Mesendoderm (in vitro differentiated cells): Measurements from ENCODE around the gene PPP1R27.

Source experiments
- DNase-seq: peaks from one replicate; pipeline ENCODE4 v3.0.0; 2013
- H2AK5ac ChIP-seq: 2 replicates; pipeline ENCODE4 v1.6.1; 2013; ENCODE audit warnings: low read length, inconsistent platforms
- H2BK120ac ChIP-seq: 2 replicates; pipeline ENCODE4 v1.6.1; 2013; ENCODE audit warnings: low read depth, mild to moderate bottlenecking, low read length, moderate library complexity, mixed read lengths
- H2BK15ac ChIP-seq: replicated peaks from 2 replicates; pipeline ENCODE4 v1.6.1; 2013; ENCODE audit warnings: low read depth, mild to moderate bottlenecking, moderate library complexity
- H2BK5ac ChIP-seq: 2 replicates; pipeline ENCODE4 v1.6.1; 2013; ENCODE audit warnings: low read length, inconsistent platforms
- H3K18ac ChIP-seq: 2 replicates; pipeline ENCODE4 v1.6.1; 2013; ENCODE audit warnings: mild to moderate bottlenecking, low read length, mixed read lengths
- H3K23ac ChIP-seq: one replicate; pipeline ENCODE4 v1.6.1; 2013; ENCODE audit warnings: low read length
- H3K27ac ChIP-seq: 2 replicates; pipeline ENCODE4 v1.5.1; 2013; ENCODE audit warnings: low read depth, mild to moderate bottlenecking, inconsistent platforms, low read length, moderate library complexity
- H3K27me3 ChIP-seq: 2 replicates; pipeline ENCODE4 v1.6.1; 2013; ENCODE audit warnings: low read length, control low read depth, mild to moderate bottlenecking, inconsistent platforms; ENCODE audit not compliant: insufficient read depth, poor library complexity
- H3K36me3 ChIP-seq: 2 replicates; pipeline ENCODE4 v1.6.1; 2013; ENCODE audit warnings: low read length, inconsistent platforms; ENCODE audit not compliant: control insufficient read depth, insufficient read depth
- H3K4ac ChIP-seq: one replicate; pipeline ENCODE4 v1.6.1; 2013; ENCODE audit warnings: low read depth, mild to moderate bottlenecking, low read length, moderate library complexity
- H3K4me1 ChIP-seq: 2 replicates; pipeline ENCODE4 v1.6.1; 2013; ENCODE audit warnings: low read depth, low read length, inconsistent platforms; ENCODE audit not compliant: control insufficient read depth
- H3K4me2 ChIP-seq: 2 replicates; pipeline ENCODE4 v1.6.1; 2013; ENCODE audit warnings: low read length
- H3K4me3 ChIP-seq: 2 replicates; pipeline ENCODE4 v1.5.1; 2013; ENCODE audit warnings: mild to moderate bottlenecking, low read length
- H3K56ac ChIP-seq: one replicate; pipeline ENCODE4 v1.6.1; 2013; ENCODE audit warnings: low read length
- H3K79me1 ChIP-seq: 2 replicates; pipeline ENCODE4 v1.6.1; 2013; ENCODE audit warnings: low read length, inconsistent platforms
- H3K79me2 ChIP-seq: 2 replicates; pipeline ENCODE4 v1.6.1; 2013; ENCODE audit warnings: mild to moderate bottlenecking, low read length; ENCODE audit not compliant: control insufficient read depth, insufficient read depth
- H3K9ac ChIP-seq: 2 replicates; pipeline ENCODE4 v1.6.1; 2013; ENCODE audit warnings: low read length, inconsistent platforms
- H4K5ac ChIP-seq: one replicate; pipeline ENCODE4 v1.6.1; 2013; ENCODE audit warnings: low read length
- H4K8ac ChIP-seq: one replicate; pipeline ENCODE4 v1.6.1; 2013; ENCODE audit warnings: low read depth, mild to moderate bottlenecking, control low read depth, low read length, moderate library complexity
- WGBS: extraction: QIAGEN DNeasy Blood & Tissue Kit; methylation state at CpG from one replicate; pipeline ENCODE4 v1.1.7; 2013; ENCODE audit warnings: low lambda C conversion rate, missing lambda C conversion rate; ENCODE audit not compliant: insufficient coverage; ENCODE audit errors: extremely low coverage; 5-methylcytosine and 5-hydroxymethylcytosine counted together

PPP1R27 gene

DNA sequence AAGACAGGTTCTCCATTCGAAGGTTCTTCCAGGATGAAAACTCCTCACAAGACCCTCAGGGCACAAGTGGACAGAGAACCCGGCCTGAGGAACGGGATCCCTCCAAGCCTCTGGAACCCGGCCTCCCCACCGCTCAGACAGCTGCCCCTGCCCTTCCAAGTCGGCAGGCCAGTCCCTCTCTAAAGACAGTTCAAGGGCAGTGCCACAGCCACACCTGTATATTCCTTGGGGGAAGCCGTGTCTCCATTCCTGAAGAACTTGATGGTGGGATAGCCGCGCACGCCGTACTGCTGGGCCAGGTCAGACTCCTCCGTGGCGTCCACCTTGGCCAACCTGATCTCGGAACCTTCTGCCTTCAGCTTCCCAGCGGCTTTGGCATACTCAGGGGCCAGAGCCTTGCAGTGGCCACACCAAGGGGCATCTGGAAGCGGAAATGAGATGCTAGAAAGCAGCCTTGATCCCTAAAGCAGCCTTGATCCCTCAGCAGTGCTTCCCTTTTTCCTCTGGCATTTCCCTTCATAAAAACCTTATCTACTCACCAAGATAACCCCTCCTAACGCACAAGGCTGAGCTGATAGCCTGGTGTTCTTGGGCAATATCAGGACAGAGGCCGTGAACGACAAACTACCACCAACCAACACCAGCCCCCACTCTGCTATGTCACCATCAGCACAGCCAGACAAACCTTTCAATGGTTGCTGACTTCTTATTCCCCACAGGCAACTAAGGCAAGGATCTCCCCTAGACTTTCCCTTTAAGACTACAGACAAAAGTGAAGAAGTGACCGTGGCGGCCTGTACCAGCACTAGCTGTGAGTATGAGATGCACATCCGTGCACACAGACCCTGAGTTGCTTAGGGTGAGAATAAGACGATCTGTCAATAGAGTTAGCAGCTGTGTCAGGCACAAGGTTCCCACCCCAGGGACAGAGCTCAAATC lies 24.4 kb upstream of the PPP1R27 start:
- H3K36me3 ChIP-seq, result peaks cover 10% of the 10 kb centered on the region
- no peak overlapping the region for H2BK120ac ChIP-seq
- peak overlapping the region; percentile 1 for H3K4ac ChIP-seq
- H2AK5ac ChIP-seq, result peak overlapping the region; percentile 3
- peaks cover 26% of the 10 kb centered on the region for H3K79me1 ChIP-seq
- no peak overlapping the region for H3K23ac ChIP-seq
- peak overlapping the region; percentile 90 for H3K9ac ChIP-seq
- peaks cover 2% of the 10 kb centered on the region for H3K4me1 ChIP-seq
- peak overlapping the region; percentile 92 for H3K18ac ChIP-seq
- peaks cover 35% of the 10 kb centered on the region for H3K79me2 ChIP-seq
- H3K27me3 ChIP-seq, result no peaks in the 10 kb centered on the region
- peak overlapping the region; percentile 14 for H3K27ac ChIP-seq
- peak overlapping the region; percentile 93 for H3K56ac ChIP-seq
- DNase-seq, result no peak
- peak overlapping the region; percentile 49 for H3K4me2 ChIP-seq
- no peak overlapping the region for H4K8ac ChIP-seq
- WGBS, result no CpG with 5 or more reads among the region's 23 CpGs
- H2BK5ac ChIP-seq, result no peak overlapping the region
- H2BK15ac ChIP-seq, result no peak overlapping the region
- peak overlapping the region; percentile 89 for H3K4me3 ChIP-seq
- H4K5ac ChIP-seq, result no peak overlapping the region

GRCh38 chr17:81858170-81858966 lies 23.5 kb upstream of the PPP1R27 start:
- Histone ChIP-seq H3K36me3 (peaks cover 12% of the 10 kb centered on the region), H3K23ac (no peak overlapping the region), H3K4me3 (no peak overlapping the region), H2BK15ac (no peak overlapping the region), H4K5ac (no peak overlapping the region), H2AK5ac (no peak overlapping the region), H3K4me2 (peak overlapping the region; percentile 49), H4K8ac (no peak overlapping the region), H3K4ac (no peak overlapping the region), H3K9ac (peak overlapping the region; percentile 90), H3K4me1 (peaks cover 2% of the 10 kb centered on the region), H3K27ac (no peak overlapping the region), H3K79me2 (peaks cover 33% of the 10 kb centered on the region), H3K56ac (peak overlapping the region; percentile 93), H2BK5ac (no peak overlapping the region), H3K18ac (no peak overlapping the region), H3K27me3 (no peaks in the 10 kb centered on the region), H3K79me1 (peaks cover 25% of the 10 kb centered on the region), H2BK120ac (no peak overlapping the region)
- WGBS, result no CpG with 5 or more reads among the region's 30 CpGs
- DNase-seq, result no peak

DNA sequence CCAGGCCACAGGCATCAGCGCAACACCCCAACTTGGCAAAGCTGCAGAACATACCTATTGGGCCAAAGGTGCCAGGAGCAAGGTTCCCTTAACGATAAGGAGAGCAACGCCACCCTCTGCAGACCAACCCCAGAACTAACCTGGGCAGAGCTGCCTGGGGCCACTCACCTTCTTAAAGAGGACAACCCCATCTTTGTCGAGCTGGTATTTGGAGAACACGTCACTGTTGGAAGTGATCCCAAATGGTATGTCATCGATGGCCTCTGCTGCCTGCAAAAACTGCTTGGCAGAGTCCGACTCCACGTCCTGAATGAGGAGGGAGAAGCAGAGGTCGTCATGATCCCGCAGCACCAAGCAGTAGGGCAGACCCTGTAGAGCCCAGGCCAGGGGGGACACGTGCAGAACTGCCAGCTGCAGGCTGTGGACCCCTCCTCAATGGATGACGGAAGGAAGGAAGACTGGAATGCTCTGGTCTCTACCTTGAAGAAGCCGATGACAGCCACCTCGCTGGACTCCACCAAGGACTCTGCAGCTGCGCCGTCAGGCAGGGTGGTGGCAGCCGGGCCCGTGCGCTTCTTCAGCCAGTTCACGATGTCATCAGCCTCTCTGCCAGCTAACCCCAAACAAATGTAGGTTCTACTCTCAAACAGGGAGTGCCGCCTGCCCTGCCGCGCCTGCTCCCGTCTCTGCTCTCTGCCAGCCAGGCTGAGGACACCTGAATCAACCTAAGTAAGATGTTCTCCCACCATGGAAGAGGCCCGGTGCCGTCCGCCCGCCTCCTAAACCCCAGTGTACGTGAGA lies 20.3 kb upstream of the PPP1R27 start:
- WGBS, result no CpG with 5 or more reads among the region's 29 CpGs

GRCh38 chr17:81852237-81852636 lies 17.4 kb upstream of the PPP1R27 start:
- H2BK5ac ChIP-seq, result no peak overlapping the region
- no peak overlapping the region for H2AK5ac ChIP-seq
- no CpG with 5 or more reads among the region's 12 CpGs for WGBS
- no peak overlapping the region for H3K4ac ChIP-seq
- no peak overlapping the region for H3K4me3 ChIP-seq
- H3K4me1 ChIP-seq, result no peaks in the 10 kb centered on the region
- no peak overlapping the region for H4K8ac ChIP-seq
- no peak overlapping the region for H4K5ac ChIP-seq
- H3K18ac ChIP-seq, result no peak overlapping the region
- H2BK120ac ChIP-seq, result no peak overlapping the region
- peaks cover 1% of the 10 kb centered on the region for H3K79me2 ChIP-seq
- H3K4me2 ChIP-seq, result no peak overlapping the region
- no peak overlapping the region for H3K56ac ChIP-seq
- H3K27ac ChIP-seq, result no peak overlapping the region
- no peak overlapping the region for H3K9ac ChIP-seq
- H3K27me3 ChIP-seq, result no peaks in the 10 kb centered on the region
- DNase-seq, result no peak
- peaks cover 10% of the 10 kb centered on the region for H3K79me1 ChIP-seq
- H3K23ac ChIP-seq, result no peak overlapping the region
- peaks cover 10% of the 10 kb centered on the region for H3K36me3 ChIP-seq
- no peak overlapping the region for H2BK15ac ChIP-seq

More for the DNA sequence above, 20.3 kb upstream of the PPP1R27 start:
- Histone ChIP-seq H4K5ac (no peak overlapping the region), H3K56ac (no peak overlapping the region), H3K4me1 (peaks cover 2% of the 10 kb centered on the region), H2BK120ac (no peak overlapping the region), H4K8ac (no peak overlapping the region), H3K23ac (no peak overlapping the region), H2BK15ac (no peak overlapping the region), H3K79me1 (peaks cover 22% of the 10 kb centered on the region), H3K4me3 (no peak overlapping the region), H3K9ac (no peak overlapping the region), H3K4me2 (no peak overlapping the region), H3K4ac (no peak overlapping the region), H3K27me3 (no peaks in the 10 kb centered on the region), H2AK5ac (no peak overlapping the region), H2BK5ac (no peak overlapping the region), H3K36me3 (peaks cover 13% of the 10 kb centered on the region), H3K79me2 (peaks cover 27% of the 10 kb centered on the region), H3K27ac (no peak overlapping the region), H3K18ac (no peak overlapping the region)
- DNase-seq, result no peak

GRCh38 chr17:81851423-81851822 lies 16.6 kb upstream of the PPP1R27 start:
- H3K9ac ChIP-seq, result no peak overlapping the region
- no peak overlapping the region for H3K23ac ChIP-seq
- H2AK5ac ChIP-seq, result no peak overlapping the region
- no peak overlapping the region for H4K5ac ChIP-seq
- no peak overlapping the region for H3K18ac ChIP-seq
- H3K79me1 ChIP-seq, result peaks cover 10% of the 10 kb centered on the region
- H3K36me3 ChIP-seq, result peaks cover 16% of the 10 kb centered on the region
- no peak overlapping the region for H3K4me2 ChIP-seq
- H2BK120ac ChIP-seq, result no peak overlapping the region
- no peak overlapping the region for H2BK5ac ChIP-seq
- no peak overlapping the region for H3K56ac ChIP-seq
- H3K27ac ChIP-seq, result no peak overlapping the region
- no CpG with 5 or more reads among the region's 16 CpGs for WGBS
- no peak overlapping the region for H3K4me3 ChIP-seq
- H3K79me2 ChIP-seq, result peaks cover 1% of the 10 kb centered on the region
- no peaks in the 10 kb centered on the region for H3K27me3 ChIP-seq
- H3K4ac ChIP-seq, result no peak overlapping the region
- H4K8ac ChIP-seq, result no peak overlapping the region
- no peaks in the 10 kb centered on the region for H3K4me1 ChIP-seq
- DNase-seq, result no peak
- no peak overlapping the region for H2BK15ac ChIP-seq
